ENCODE data around the gene OSCP1. TPM values are rescaled to one million over a fixed set of nuclear protein-coding genes. Genes with fewer than 3 reads are reported as not detected.

Gene OSCP1
- polyA plus RNA-seq, 1 donor (not counting 4 experiments of a cell fraction or from before 2014, with no cell fraction given): 9.5 TPM

DNA sequence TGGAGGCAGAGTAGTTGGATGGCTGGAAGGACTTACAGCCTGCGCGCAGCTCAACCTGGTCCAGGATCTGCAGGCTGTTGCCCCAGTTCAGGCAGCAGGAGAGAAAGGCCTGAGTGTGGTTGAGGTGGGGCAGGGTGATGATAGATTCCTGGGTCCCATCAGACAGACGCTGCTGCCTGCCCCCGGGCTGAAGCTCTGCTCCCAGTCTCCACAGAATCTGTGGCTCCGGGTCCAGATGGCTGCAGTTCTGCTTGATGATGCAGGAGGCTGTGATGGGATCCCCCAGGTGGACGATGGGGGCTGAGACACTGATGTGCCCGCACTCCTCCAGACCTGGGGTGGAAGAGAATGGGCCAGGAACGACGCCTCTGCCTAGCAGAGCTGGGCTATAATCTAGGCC is 25.1 kb upstream of the OSCP1 start:
- Histone ChIP-seq H3K27ac (ENCODE audit: control insufficient read depth, insufficient read depth, low read length) (no peak overlapping the region), H3K9me1 (ENCODE audit: control insufficient read depth, extremely low read depth, insufficient read depth, low read length) (no peaks in the 10 kb centered on the region), H3K4me1 (ENCODE audit: control insufficient read depth, extremely low read depth, insufficient read depth, low read length) (peaks cover 4% of the 10 kb centered on the region), H3K4me3 (ENCODE audit: control insufficient read depth in 2 of 3, extremely low read depth in 1 of 3, insufficient read depth in 2 of 3, low read depth in 1 of 3, low read length in 3 of 3) (no peak overlapping the region), H3K9me3 (ENCODE audit: control insufficient read depth, low read depth, low read length) (no peaks in the 10 kb centered on the region), H2AFZ (ENCODE audit: control insufficient read depth, low read length) (peak overlapping the region; percentile 81), H3K9ac (ENCODE audit: control insufficient read depth, extremely low read depth, insufficient read depth, low read length) (no peak overlapping the region), H3K4me2 (ENCODE audit: control insufficient read depth, extremely low read depth, insufficient read depth, low read depth, low read length) (peak overlapping the region; percentile 28), H4K20me1 (ENCODE audit: control insufficient read depth, extremely low read depth, insufficient read depth, low read length) (no peaks in the 10 kb centered on the region), H3K27me3 (ENCODE audit: control insufficient read depth, extremely low read depth, insufficient read depth, low read length) (peaks cover 5% of the 10 kb centered on the region), H3K36me3 (ENCODE audit: control insufficient read depth in 2 of 2, extremely low read depth in 1 of 2, insufficient read depth in 2 of 2, low read length in 2 of 2) (no peaks in the 10 kb centered on the region), H3K79me2 (ENCODE audit: control insufficient read depth, insufficient read depth, low read length) (no peaks in the 10 kb centered on the region)
- dilution Hi-C loops (cut with MboI; ENCODE audit: extremely low pct_ligation_motif_present, low sequenced_read_pairs): no loop called here
- TF ChIP-seq, protein P1, sequence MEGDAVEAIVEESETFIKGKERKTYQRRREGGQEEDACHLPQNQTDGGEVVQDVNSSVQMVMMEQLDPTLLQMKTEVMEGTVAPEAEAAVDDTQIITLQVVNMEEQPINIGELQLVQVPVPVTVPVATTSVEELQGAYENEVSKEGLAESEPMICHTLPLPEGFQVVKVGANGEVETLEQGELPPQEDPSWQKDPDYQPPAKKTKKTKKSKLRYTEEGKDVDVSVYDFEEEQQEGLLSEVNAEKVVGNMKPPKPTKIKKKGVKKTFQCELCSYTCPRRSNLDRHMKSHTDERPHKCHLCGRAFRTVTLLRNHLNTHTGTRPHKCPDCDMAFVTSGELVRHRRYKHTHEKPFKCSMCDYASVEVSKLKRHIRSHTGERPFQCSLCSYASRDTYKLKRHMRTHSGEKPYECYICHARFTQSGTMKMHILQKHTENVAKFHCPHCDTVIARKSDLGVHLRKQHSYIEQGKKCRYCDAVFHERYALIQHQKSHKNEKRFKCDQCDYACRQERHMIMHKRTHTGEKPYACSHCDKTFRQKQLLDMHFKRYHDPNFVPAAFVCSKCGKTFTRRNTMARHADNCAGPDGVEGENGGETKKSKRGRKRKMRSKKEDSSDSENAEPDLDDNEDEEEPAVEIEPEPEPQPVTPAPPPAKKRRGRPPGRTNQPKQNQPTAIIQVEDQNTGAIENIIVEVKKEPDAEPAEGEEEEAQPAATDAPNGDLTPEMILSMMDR (optimal IDR thresholded peaks at IDR 0.05 in 1 of 3, IDR thresholded peaks at IDR 0.05 in 1 of 3, conservative IDR thresholded peaks at IDR 0.05 in 1 of 3; ENCODE audit: extremely low read depth in 1 of 3, insufficient read depth in 2 of 3, low read length in 3 of 3): no peak
- no peak for TF ChIP-seq EZH2 (IDR thresholded peaks at IDR 0.05; ENCODE audit: low read length)
- DNase-seq (ENCODE audit: low read depth, low spot score) (no peak), FAIRE-seq (no peak)

DNA sequence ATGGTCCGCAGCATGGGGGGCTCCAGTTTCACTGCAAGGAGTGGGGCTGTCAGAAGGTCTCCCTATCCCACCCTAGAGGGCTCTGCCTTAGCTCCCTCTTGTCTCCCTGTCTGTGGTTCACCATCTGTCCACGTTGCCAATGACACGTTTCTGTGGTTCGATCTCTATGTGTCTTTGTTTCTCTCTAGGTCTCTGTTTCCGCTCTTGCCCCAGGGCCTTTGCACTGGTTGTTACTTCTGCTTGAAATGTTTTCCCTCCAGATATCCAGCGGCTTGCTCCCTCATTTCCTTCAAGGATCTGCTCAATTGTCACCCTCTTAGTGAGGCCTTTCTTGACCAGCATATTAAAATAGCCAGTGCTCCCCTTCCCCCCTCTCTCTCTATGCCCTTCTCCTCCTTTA is 22.4 kb upstream of the OSCP1 start:
- no peaks in the 10 kb centered on the region for H3K9me3 ChIP-seq (ENCODE audit: control insufficient read depth, low read depth, low read length)
- no peak for FAIRE-seq
- no peak for DNase-seq (ENCODE audit: low read depth, low spot score)
- no peak overlapping the region for H3K27ac ChIP-seq (ENCODE audit: control insufficient read depth, insufficient read depth, low read length)
- dilution Hi-C loops (cut with MboI; ENCODE audit: extremely low pct_ligation_motif_present, low sequenced_read_pairs): no loop called here
- no peaks in the 10 kb centered on the region for H4K20me1 ChIP-seq (ENCODE audit: control insufficient read depth, extremely low read depth, insufficient read depth, low read length)
- no peaks in the 10 kb centered on the region for H3K36me3 ChIP-seq (ENCODE audit: control insufficient read depth in 2 of 2, extremely low read depth in 1 of 2, insufficient read depth in 2 of 2, low read length in 2 of 2)
- no peak overlapping the region for H3K4me3 ChIP-seq (ENCODE audit: control insufficient read depth in 2 of 3, extremely low read depth in 1 of 3, insufficient read depth in 2 of 3, low read depth in 1 of 3, low read length in 3 of 3)
- H2AFZ ChIP-seq (ENCODE audit: control insufficient read depth, low read length): no peak overlapping the region
- H3K9me1 ChIP-seq (ENCODE audit: control insufficient read depth, extremely low read depth, insufficient read depth, low read length): no peaks in the 10 kb centered on the region
- H3K4me2 ChIP-seq (ENCODE audit: control insufficient read depth, extremely low read depth, insufficient read depth, low read depth, low read length): no peak overlapping the region
- H3K4me1 ChIP-seq (ENCODE audit: control insufficient read depth, extremely low read depth, insufficient read depth, low read length): peaks cover 4% of the 10 kb centered on the region
- no peaks in the 10 kb centered on the region for H3K79me2 ChIP-seq (ENCODE audit: control insufficient read depth, insufficient read depth, low read length)
- no peaks in the 10 kb centered on the region for H3K27me3 ChIP-seq (ENCODE audit: control insufficient read depth, extremely low read depth, insufficient read depth, low read length)
- TF ChIP-seq EZH2 (IDR thresholded peaks at IDR 0.05; ENCODE audit: low read length): no peak
- TF ChIP-seq, protein P1 (optimal IDR thresholded peaks at IDR 0.05 in 1 of 3, IDR thresholded peaks at IDR 0.05 in 1 of 3, conservative IDR thresholded peaks at IDR 0.05 in 1 of 3; ENCODE audit: extremely low read depth in 1 of 3, insufficient read depth in 2 of 3, low read length in 3 of 3): no peak
- H3K9ac ChIP-seq (ENCODE audit: control insufficient read depth, extremely low read depth, insufficient read depth, low read length): no peak overlapping the region
